Dedifferentiated amniotic fluid mesenchymal stem cell (primary cell): ENCODE measurements around the gene DYNLL2.
A peak's percentile ranks its signal among the peaks of the same experiment; 100 is the strongest.
"Not testable (repeated sequence)": the region's sequence is repeated elsewhere in the genome, so short reads cannot be mapped to it uniquely, and the experiment has no call there.

ENCODE experiments used
- DNase-seq: peaks from one replicate; pipeline ENCODE4 v3.0.0-alpha.2; 2016; ENCODE audit errors: extremely low spot score

Gene DYNLL2

GRCh38 chr17:58101898-58102297 is 18.7 kb downstream of the DYNLL2 start:
- not testable (repeated sequence) for DNase-seq

- DNase-seq = no peak
Observed at GRCh38 chr17:58105093-58105492, 21.9 kb downstream of the DYNLL2 start.

- DNase-seq = no peak
Observed at GRCh38 chr17:58107306-58107705, 24.1 kb downstream of the DYNLL2 start.

GRCh38 chr17:58109197-58109596 is 26.0 kb downstream of the DYNLL2 start:
- no peak for DNase-seq

- no peak for DNase-seq
Observed at GRCh38 chr17:58110012-58110411, 26.8 kb downstream of the DYNLL2 start.

GRCh38 chr17:58111676-58112075 is 28.5 kb downstream of the DYNLL2 start:
- DNase-seq = no peak

GRCh38 chr17:58112970-58113631 is 29.9 kb downstream of the DYNLL2 start:
- peak; percentile 61 for DNase-seq

GRCh38 chr17:58113947-58114346 is 30.7 kb downstream of the DYNLL2 start:
- no peak for DNase-seq

- DNase-seq = no peak
Observed at GRCh38 chr17:58117382-58117781, 34.2 kb downstream of the DYNLL2 start.

- DNase-seq = no peak
Observed at GRCh38 chr17:58119491-58119890, 36.3 kb downstream of the DYNLL2 start.

GRCh38 chr17:58120195-58120822 is 37.1 kb downstream of the DYNLL2 start:
- no peak for DNase-seq

- DNase-seq = no peak
Observed at GRCh38 chr17:58121925-58122324, 38.7 kb downstream of the DYNLL2 start.

GRCh38 chr17:58127846-58128245 is 44.6 kb downstream of the DYNLL2 start:
- DNase-seq = no peak

GRCh38 chr17:58132697-58133096 is 49.5 kb downstream of the DYNLL2 start:
- DNase-seq = not testable (repeated sequence)

- DNase-seq = no peak
Observed at GRCh38 chr17:58136669-58137279, 53.6 kb downstream of the DYNLL2 start.

GRCh38 chr17:58141505-58141904 is 58.3 kb downstream of the DYNLL2 start:
- DNase-seq = no peak

- DNase-seq = not testable (repeated sequence)
Observed at GRCh38 chr17:58143335-58143734, 60.1 kb downstream of the DYNLL2 start.

- no peak for DNase-seq
Observed at GRCh38 chr17:58144801-58145200, 61.6 kb downstream of the DYNLL2 start.
